ENCODE results near the gene CFAP298.
"Not testable (repeated sequence)": the region's sequence is repeated elsewhere in the genome, so short reads cannot be mapped to it uniquely, and the experiment has no call there.

Gene CFAP298

GRCh38 chr21:32612075-32612998 lies at the start of gene CFAP298:
Gene CFAP298, minus strand, starts transcription at chr21:32612377. Its CDS starts 134 bp downstream, at chr21:32612243.
- DNase-seq (ENCODE audit: low read depth in 4 of 4, low spot score in 1 of 4), result peak; percentile 59 to 78 (median 76)

- DNase-seq (ENCODE audit: low read depth in 4 of 4, low spot score in 1 of 4), result not testable (repeated sequence)
Observed at GRCh38 chr21:32661026-32661782, 49.0 kb upstream of the CFAP298 start.

- DNase-seq (ENCODE audit: low read depth in 4 of 4, low spot score in 1 of 4), result no peak
Observed at GRCh38 chr21:32658524-32658923, 46.3 kb upstream of the CFAP298 start.

GRCh38 chr21:32653326-32653901 lies 41.2 kb upstream of the CFAP298 start:
- DNase-seq (ENCODE audit: low read depth in 4 of 4, low spot score in 1 of 4), result peak in 1 of 4 experiments; percentile 4

- no peak for DNase-seq (ENCODE audit: low read depth in 4 of 4, low spot score in 1 of 4)
Observed at GRCh38 chr21:32648165-32648564, 36.0 kb upstream of the CFAP298 start.

- no peak for DNase-seq (ENCODE audit: low read depth in 4 of 4, low spot score in 1 of 4)
Observed at GRCh38 chr21:32645261-32646182, 33.3 kb upstream of the CFAP298 start.

GRCh38 chr21:32641710-32642698 lies 29.8 kb upstream of the CFAP298 start:
- no peak for DNase-seq (ENCODE audit: low read depth in 4 of 4, low spot score in 1 of 4)

- DNase-seq (ENCODE audit: low read depth in 4 of 4, low spot score in 1 of 4), result no peak
Observed at GRCh38 chr21:32626621-32627196, 14.5 kb upstream of the CFAP298 start.

- DNase-seq (ENCODE audit: low read depth in 4 of 4, low spot score in 1 of 4), result not testable (repeated sequence)
Observed at GRCh38 chr21:32618218-32618617, 6.0 kb upstream of the CFAP298 start.

- DNase-seq (ENCODE audit: low read depth in 4 of 4, low spot score in 1 of 4), result no peak
Observed at GRCh38 chr21:32613436-32614043, 1.4 kb upstream of the CFAP298 start.

- DNase-seq (ENCODE audit: low read depth in 4 of 4, low spot score in 1 of 4), result no peak
Observed at GRCh38 chr21:32612999-32613337, 791 bp upstream of the CFAP298 start.

- DNase-seq (ENCODE audit: low read depth in 4 of 4, low spot score in 1 of 4), result peak in 2 of 4 experiments; percentile 7 to 15
Observed at GRCh38 chr21:32611471-32611997, 643 bp downstream of the CFAP298 start.

- not testable (repeated sequence) for DNase-seq (ENCODE audit: low read depth in 4 of 4, low spot score in 1 of 4)
Observed at GRCh38 chr21:32610940-32611339, 1.2 kb downstream of the CFAP298 start.

- DNase-seq (ENCODE audit: low read depth in 4 of 4, low spot score in 1 of 4), result no peak
Observed at GRCh38 chr21:32608851-32609250, 3.3 kb downstream of the CFAP298 start.

- DNase-seq (ENCODE audit: low read depth in 4 of 4, low spot score in 1 of 4), result no peak
Observed at GRCh38 chr21:32605469-32605868, 6.7 kb downstream of the CFAP298 start.

GRCh38 chr21:32604464-32604863 lies 7.7 kb downstream of the CFAP298 start:
- DNase-seq (ENCODE audit: low read depth in 4 of 4, low spot score in 1 of 4), result no peak

GRCh38 chr21:32603131-32603530 lies 9.0 kb downstream of the CFAP298 start:
- no peak for DNase-seq (ENCODE audit: low read depth in 4 of 4, low spot score in 1 of 4)

- DNase-seq (ENCODE audit: low read depth in 4 of 4, low spot score in 1 of 4), result no peak
Observed at GRCh38 chr21:32602099-32602498, 10.1 kb downstream of the CFAP298 start.
